Measurements from ENCODE around the gene KCTD5.
"Not testable (repeated sequence)": the region's sequence is repeated elsewhere in the genome, so short reads cannot be mapped to it uniquely, and the experiment has no call there.

KCTD5 gene

DNA sequence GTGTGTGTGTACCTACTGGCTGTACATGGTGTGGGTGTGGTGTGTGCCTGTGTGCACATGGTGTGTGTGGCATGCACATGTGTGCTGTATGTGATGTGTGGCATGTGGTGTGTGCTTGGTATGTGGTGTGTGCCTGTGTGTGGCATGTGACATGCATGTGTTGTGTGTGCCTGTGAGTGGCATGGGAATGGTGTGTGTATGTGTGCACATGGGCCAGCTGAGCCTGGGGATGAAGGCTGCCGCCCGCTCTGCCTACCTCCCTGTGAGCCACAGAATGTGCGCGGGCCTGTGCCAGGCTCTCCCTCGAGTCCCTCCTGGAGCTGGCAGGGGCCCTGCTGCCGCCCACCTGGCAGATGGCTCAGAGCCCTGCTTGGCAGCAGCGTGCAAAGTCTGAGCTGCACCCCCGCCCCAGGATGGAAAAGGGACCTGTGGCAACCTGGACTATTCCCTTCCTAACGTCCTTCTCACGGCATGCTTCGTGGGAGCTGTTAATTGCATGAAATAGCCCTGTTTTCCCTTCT, 28.4 kb downstream of the KCTD5 start:
- DNase-seq, result peak; percentile 59

DNA sequence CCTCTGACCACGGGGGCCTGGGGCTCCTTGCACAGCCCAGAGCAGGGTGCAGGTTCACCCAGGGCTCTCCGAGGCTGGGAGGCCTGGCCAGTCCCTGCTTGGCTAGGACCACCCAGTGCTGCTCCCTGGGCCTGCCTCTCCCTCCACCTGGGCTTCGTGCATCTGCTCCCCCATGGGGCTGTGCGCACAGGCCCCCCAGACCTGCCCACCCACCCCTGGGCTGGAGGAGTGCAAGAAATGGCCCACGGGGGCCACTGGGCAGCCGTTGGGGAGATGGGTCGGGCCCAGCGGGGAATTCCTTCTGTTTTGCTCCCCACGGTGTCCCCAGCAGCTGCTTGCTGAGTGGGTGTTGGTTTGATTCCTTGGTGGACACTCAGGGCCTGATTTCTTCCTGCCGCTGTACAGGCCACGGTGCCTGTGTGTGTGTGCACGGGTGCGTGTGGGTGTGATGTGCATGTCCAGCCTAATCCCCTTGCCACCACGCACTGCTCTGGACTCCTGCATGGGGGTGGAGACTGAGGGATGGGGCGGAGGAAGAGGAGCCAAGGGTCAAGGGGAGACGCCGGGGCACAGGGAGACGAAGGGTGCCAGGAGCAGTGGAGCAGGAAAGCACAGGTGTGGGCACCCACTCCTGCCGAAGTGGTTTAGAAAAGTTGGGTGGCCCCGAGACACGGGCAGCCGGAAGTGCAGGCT, 29.2 kb downstream of the KCTD5 start:
- DNase-seq, result no peak

DNA sequence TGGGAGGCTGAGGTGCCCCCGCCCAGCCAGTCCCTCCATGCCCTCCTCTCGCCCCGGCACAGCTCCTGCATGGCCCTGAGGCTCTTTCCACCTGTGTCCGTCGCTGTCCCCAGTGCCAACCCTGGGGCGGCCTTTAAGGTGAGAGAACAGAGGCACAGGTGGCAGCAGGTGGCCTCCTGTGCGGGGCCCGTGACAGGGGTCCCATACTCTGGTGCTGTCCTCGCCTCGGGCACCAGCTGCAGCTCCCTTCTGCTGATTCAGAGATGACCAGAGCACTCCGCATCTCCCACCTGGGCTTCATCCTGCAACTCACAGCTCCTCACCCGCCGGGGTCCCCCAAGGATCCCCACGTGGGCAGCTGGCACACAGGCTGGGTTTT, 29.7 kb downstream of the KCTD5 start:
- DNase-seq, result no peak

DNA sequence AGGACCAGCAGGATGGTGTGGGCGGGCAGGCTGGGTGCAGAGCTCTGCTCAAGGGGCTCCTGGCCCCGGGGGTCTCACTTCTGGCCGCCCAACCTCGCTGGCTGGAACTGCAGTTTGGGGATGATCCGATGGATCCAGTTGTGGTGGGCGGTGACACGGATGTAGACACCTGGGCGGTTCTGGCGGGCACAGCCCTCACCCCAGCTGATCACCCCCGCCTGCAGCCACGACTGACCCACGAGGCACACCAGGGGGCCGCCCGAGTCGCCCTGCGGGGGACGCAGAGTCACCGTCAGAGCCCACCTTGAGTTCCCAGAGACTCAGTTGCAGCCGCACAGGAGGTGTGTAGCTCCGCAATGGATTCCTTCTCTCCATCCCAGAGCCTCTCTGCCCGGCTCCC, 30.2 kb downstream of the KCTD5 start:
- DNase-seq, result no peak

DNA sequence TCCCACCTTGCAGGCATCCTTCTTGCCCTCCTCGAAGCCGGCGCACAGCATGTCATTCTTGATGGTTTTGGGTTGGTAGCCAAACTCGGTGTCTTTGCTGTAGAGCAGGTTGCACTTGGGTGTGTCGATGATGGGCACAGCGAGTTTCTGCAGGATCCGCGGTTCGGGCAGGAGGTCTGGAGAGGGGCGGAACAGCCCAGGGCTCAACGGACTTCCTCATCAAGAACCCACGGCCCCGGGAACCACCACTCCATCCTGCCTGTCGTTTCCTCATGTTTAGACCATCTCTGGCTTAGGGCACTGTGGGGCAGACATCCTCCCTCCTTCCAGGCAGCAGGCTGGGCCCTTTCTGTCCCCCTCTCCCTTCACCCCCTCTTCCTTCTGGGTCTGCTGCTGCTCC, 31.2 kb downstream of the KCTD5 start:
- DNase-seq, result no peak

DNA sequence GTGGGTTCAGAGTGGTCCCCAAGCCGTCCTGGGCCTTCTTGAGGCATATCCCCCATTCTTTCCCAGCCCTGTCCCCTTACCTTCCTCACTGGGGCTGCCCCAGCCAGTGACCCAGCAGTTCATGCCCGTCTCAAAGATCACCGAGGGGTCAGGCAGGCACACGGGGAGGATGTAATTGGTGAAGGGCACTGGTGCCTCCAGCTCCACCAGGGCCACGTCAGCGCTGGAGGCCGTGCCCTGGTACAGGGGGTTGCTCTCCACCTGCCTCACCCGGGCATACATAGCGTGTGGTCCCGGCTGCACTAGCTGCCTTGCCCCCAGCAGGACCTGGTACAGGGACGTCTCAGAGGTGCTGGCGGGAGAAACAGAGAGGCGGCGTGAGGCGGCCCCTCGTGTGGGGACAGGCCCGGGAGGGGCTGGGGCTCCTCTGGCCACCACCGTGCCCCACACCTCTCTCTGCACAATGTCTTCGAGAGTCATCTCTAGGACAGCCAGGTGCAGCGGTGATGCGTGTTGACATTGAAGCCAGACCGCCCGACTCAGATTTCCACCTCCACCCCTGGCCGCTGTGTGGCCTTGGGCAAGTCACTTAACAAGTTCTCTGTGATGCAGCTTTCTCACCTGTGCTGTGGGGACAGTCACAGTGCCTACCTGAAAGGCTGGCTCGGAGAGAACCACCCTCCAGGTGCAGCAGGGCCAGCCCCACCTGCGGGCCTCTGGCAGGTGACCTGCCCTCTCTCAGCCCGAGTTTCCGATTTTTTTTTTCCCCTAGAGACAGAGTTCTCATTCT, 31.9 kb downstream of the KCTD5 start:
- peak; percentile 33 for DNase-seq

DNA sequence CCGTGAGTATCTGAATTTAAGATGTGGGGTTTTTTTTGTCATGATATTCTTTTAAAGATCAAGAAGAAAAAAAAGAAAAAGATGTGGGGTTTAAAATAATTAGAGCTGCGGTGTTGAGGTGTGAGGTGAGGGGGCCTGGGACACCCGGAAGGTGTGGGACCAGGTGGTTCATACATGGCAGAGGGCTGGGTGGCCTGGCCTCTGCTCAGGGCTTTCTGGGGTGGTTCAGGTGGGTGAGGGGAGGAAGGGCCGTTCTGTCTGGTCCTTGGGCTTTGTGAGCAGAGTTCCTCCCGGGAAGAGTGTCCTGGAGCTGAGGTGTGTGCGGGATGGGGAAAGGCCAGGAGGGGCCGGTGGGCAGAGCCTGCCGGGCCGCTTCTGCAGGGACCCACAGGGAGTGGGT, 32.7 kb downstream of the KCTD5 start:
- no peak for DNase-seq

DNA sequence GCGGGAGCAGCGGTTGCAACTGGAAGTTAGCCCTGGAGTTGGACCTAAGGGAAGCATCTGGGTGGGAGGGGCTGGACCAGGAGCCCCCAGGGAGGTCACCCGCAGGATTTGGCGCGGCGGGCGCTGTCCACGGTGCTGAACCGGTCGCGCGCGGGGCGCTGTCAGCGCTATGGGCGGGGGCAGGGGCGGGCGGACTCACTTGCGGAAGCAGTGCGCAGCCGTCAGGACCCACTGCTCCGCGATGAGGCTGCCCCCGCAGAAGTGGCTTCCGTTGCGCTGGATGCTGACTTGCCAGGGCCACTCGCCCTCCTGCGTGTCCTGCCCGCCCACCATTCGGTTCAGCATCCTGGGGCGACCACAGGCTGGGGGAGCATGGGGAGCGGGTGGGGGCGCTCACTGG, 33.2 kb downstream of the KCTD5 start:
- DNase-seq, result no peak

DNA sequence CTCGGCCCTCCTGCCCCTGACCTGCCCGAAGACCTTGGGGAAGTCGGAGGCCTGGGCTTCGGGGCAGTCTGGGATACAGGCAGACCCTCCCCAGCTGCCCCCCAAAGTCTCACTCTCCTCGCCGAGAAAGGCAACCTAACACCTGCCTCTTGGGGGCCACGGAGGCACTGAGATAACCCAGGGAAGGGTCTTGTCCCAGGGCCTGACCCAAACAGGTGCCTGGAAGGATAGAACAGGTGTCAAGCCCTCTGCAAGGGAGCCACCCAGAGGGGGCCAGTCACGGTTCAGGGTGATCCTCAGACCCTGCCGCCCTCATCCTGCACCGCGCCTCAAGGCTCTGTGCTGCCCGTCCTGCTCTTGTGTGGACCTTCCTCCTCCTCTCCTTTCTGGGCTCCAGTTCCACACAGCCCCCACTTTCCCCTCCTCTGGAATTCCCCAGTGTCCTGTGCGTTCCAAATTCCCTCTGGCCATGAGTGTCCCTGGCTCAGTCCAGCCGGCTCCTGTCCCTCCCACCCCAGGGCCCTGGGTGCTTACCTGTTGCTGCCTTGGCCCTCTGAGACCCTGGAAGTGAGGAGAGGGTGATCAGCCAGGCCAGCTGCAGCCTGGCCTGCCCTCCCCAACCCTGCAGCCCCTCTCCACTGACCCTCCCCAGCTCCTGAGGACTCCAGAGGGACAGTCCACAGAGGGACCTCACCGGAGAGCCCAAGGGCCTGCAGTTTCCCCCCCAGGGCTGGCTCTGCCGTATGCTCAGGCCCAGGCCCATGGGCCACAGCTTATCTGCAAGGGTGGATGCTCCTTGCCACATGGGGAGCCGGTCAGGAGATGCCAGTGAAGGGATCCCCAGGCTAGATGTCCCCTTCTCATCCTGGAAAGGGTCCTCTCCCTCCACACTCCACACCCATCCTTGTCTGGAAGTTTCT, 33.9 kb downstream of the KCTD5 start:
- DNase-seq, result no peak

DNA sequence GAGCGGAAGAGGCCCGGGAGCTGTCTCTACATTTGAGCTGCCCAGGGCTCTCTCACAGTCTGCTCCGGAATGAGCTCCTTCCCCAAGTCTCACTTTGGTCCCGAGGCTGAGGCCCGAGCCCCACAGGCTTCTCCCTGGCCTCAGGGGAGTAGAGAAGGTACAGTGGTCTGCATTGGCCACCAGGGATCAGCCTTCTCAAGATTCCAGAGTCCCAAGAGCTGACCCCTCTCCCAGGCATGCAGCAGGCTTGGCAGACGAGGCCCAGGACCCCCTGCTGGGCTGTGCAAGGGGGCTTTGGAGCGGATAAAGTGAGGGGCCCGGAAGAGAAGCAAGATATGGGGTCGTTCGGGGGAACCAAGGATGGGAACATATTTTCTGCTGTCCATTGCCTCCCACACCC, 34.6 kb downstream of the KCTD5 start:
- no peak for DNase-seq

DNA sequence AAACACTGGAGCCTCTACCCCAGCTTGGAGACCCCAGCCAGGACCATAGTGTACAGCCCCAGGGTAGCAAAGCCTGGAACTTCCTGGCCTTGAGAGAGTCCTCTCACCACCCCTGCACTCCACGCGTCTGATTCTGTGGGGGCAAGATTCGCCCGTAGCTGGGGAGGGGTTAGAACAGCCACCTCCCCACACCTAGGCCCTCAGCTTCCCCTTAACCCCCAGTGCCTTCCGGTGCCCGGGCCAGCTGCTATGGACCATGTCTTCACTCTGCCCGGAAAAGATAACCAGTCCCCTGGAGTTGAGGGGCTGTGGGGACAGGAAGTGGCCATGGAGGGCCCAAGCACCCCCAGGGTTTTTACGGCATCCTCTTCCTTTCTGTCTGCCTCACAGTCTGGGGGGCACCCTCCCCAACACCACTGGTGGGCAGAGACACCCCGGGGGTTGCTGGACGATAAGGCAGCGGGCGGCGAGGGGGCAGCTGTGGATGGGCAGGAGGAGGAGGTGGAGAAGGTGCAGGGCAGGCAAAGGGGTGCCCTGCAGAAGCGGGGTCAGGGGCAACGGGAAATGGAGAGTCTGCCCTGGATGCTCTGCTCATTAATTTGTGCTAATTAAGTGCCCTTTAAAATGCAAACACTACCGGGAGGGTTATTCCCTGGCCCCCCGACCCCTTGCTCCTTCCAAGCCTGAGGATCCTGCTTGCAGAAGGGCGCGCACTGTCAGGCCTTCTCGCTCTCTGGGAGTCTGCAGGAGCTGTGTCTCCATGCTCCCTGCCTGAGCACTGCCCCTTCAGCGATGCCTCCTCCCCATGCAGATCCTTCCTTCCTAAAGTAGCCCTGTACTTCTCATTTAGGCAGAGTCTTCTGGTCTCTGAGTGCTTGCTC, 35.3 kb downstream of the KCTD5 start:
- DNase-seq, result no peak

DNA sequence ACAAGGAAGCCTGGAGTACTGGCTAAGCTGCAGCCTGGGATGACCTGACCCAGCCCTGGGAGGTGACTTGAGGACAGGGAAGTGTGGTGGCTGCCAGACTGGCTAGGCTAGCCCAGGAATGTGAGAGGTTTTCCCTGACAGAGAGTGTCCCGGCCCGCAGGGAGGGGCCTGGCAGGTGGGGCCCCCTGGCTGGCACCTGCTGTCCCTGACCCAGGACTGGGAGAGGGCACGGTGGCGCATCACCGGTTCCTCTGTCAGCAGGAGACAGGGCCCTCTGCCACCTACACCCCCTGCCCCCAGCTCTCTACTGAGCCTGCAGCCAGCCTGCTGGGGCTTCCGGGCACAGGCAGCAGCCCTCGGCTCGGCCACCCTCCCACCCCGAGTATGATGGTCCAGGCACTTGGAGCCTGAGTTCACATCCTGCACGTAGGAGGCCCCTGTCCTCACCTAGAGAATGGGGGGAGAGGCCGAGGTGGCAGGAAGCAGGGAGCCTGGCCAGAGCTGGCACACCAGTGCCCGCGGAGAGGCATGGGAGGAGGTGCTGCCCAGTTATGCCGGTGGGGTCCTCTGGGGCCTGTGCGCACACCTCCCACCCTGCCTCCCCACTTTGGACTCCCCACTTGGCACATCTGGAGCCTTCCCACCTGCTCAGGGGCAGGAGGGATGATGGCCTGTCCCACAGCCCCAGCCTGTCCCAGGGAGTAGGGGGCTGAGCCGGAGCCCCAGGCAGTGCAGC, 37.2 kb downstream of the KCTD5 start:
- DNase-seq, result no peak

DNA sequence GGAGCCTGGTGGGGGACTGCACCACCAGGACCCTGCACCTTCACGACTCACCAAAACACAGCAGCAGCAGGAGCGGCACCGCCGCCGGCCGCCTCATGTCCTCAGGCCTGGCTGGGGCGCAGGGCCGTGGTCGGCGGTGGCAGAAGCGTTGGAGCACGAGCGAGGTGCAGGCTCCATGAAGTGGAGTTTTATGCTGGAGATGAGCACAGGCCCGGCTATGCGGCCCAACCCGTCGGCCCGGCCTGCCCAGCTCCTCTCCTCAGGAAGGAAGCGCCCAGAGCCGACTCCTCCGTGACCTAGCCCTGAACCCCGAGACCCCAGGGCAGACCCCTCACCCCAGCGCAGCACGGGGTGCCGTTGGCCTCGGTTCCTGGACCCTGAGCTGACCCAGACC, 37.7 kb downstream of the KCTD5 start, which contains the start of gene PRSS27:
PRSS27 (minus strand) TSS at position 161 of the 394 bp plus-strand sequence; CDS start at position 97, 64 bp downstream.
- DNase-seq, result no peak

DNA sequence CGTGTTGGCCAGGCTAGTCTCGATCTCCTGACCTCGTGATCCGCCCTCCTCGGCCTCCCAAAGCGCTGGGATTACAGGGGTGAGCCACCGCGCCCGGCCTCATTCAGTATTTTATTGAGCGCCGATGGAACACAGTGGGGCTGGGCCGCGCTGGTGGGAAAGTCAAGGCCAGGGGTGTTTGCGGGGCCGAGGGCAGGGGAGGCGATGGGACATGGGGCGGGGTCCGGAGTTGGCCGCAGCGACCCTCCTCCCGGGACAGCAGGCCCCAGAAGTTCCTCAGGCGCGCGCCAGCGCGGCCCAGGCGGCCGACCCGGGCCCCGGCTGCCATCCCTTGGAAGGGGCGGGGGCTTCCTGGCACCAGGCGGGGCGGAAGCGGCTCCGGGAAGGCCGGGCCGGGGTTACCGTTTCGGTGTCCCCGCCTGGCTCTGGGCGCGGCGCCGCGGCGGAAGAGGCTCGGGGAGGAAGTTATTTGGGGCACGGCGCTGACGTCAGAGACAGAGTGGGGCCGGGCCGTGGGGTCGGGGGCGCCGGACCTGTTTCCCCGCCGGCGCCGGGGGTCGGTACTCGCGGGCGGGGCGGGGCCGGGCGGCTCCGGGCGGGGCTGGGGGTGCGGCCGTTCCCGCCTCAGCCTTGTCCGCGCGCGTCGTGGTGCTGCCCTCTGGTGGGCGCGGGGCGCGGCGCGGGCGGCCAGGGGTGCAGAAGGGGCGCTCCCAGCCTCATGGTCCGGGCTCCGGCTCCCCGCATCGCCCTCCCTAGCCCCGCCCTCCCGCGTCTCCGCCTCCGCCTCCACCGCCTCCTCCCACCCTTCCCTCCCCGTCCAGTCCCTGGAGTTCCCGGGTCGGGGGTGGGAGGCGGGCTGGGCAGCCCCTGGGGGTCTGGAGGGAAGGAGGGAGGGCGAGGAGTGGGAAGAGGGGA, 38.7 kb downstream of the KCTD5 start:
- peak; percentile 95 for DNase-seq

DNA sequence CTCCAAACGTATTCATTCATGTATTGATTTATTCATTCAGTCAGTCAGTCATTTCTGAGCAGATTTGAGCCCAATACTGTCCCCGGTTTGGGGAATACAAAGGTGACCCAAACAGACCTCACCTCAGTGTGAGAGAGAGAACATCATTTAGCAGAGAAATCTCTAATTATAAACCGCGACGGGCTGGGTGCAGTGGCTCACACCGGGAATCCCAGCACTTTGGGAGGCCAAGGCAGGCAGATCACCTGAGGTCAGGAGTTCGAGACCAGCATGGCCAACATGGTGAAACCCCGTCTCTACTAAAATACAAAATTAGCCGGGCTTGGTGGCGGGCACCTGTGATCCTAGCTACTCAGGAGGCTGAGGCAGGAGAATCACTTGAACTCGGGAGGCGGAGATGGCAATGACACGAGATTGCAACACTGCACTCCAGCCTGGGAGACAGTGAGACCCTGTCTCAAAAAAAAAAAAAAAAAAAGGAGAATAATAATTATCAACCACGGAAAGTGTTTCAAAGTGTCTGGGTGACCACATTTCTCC, 39.4 kb downstream of the KCTD5 start:
- DNase-seq, result not testable (repeated sequence)

DNA sequence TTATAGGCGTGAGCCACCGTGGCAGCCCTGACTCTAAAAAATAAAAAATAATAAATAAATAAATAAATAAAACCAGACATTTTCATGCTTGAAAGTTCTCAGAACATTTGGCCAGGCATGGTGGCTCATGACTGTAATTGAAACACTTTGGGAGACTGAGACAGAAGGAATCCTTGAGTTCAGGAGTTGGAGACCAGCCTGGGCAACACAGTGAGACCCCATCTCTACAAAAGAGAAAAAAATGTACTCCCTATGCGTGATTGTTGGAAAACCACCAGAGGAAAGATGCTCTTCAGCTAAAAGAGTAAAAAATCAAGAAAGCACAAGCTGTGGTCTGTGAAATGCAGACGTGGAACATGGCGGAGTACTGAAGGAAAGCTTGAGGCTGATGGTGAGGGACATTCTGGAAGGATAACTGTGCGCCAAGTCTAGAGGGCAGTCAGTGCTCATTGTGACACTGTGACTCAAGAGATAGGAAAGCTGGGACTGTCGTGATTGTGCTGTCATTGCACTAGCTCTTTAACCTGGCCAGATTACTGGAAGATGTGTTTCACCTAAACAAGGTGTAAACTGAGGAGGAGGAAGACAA, 41.9 kb downstream of the KCTD5 start:
- no peak for DNase-seq

DNA sequence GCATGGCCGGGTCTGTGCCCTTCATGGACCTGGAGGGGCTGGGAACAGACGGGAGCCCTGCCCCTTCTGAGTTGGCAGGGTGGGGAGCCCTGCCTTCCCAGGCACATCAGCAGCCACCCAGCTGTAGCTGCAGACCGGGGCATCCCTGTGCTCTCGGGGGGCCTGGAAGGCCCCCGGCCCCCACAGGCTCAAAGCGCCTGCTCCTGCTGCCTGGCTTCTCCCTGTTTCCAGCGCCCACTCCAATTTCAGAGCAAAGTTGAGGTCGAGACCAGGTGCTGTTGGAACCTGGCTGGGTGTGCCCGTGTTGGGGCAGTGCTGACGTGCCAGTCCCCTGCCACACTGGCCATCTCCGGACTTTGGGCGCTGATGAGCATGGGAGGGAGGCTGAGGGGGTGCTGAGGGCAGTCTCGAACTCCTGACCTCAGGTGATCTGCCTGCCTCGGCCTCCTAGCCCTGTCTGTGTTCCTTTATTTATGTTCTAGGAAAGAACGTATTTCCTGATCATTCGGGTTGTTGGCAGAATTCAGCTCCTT, 42.6 kb downstream of the KCTD5 start:
- DNase-seq, result no peak

DNA sequence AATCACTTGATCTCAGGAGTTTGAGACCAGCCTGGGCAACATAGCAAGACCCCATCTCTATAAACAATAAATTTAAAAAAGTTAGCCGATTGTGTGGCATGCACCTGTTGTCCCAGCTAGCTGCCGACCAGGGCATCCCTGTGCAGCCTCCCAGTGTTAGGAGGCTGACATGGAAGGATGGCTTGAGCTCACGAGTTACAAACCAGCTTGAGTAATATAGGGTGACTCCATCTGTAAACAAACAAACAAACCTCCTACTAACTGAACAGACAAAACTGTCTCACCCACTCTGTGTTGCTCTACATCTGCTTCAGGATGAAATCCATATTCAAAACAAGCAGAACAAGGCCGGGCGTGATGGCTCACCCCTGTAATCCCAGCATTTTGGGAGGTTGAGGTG, 44.6 kb downstream of the KCTD5 start:
- no peak for DNase-seq

DNA sequence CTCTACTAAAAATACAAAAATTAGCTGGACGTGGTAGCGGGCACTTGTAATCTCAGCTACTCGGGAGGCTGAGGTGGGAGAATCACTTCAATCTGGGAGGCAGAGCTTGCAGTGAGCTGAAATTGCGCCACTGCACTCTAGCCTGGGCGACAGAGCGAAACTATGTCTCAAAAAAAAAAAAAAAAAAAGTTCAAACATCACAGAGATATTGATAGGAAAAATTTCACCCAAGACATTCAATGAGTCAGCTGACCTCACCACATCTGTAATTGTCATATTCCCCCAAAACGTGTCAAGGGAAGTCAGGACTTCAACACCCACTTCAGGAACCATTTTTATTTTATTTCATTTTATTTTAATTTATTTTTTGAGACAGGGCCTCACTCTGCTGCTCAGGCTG, 45.7 kb downstream of the KCTD5 start:
- DNase-seq, result no peak

Data from NCI-H2171 (cell line).